ENCODE results near the gene COLGALT1. TPM values are rescaled to one million over a fixed set of nuclear protein-coding genes. Genes with fewer than 3 reads are reported as not detected.
"Not testable (repeated sequence)": the region's sequence is repeated elsewhere in the genome, so short reads cannot be mapped to it uniquely, and the experiment has no call there.

The COLGALT1 gene
- total RNA-seq, 1 donor from 2014 or later, result 59.3 TPM

GRCh38 chr19:17549085-17549740, 6.2 kb upstream of the COLGALT1 start:
- H3K9me3 Mint-ChIP-seq, result peaks cover 5% of the 10 kb centered on the region

DNA sequence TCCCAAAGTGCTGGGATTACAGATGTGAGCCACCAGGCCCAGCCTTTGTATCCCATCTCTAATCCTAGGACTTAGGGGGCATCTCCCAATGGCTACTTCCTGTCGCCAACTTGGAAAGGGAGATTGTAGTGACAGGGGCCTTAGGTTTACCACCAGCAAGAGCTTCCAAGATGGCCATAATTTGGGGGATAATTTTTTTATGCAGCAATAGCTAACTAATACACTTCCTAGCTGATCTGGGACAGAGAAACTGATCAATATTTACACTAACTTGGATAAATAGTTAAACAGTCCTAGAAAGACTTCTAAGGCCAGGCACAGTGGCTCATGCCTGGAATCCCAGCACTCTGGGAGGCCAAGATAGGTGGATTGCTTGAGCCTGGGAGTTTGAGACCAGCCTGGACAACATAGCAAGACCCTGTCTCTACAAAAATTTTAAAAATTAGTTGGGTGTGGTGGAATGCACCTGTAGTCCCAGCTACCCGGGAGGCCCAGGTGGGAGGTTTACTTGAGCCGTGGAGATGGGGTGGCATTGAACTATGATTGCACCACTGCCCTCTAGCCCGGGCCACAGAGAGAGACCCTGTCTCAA, 5.3 kb upstream of the COLGALT1 start:
- Mint-ChIP-seq H3K36me3 (no peaks in the 10 kb centered on the region), H3K4me1 (no peaks in the 10 kb centered on the region), H3K27me3 (ENCODE audit: low read depth) (no peaks in the 10 kb centered on the region), H3K9me3 (peaks cover 5% of the 10 kb centered on the region), H3K27ac (no peak overlapping the region), H3K4me3 (no peak overlapping the region)
- no peak for TF ChIP-seq CTCF (IDR thresholded peaks at IDR 0.05; ENCODE audit: unreplicated experiment)
- no peak for DNase-seq (ENCODE audit: low spot score in 2 of 2, unreplicated experiment in 2 of 2)

More at GRCh38 chr19:17549085-17549740, 6.2 kb upstream of the COLGALT1 start:
- no peak for TF ChIP-seq CTCF (IDR thresholded peaks at IDR 0.05; ENCODE audit: unreplicated experiment)
- Mint-ChIP-seq H3K27me3 (ENCODE audit: low read depth) (no peaks in the 10 kb centered on the region), H3K4me3 (no peak overlapping the region), H3K36me3 (no peaks in the 10 kb centered on the region), H3K4me1 (no peaks in the 10 kb centered on the region), H3K27ac (no peak overlapping the region)
- no peak for DNase-seq (ENCODE audit: low spot score in 2 of 2, unreplicated experiment in 2 of 2)

GRCh38 chr19:17552735-17553134, 2.7 kb upstream of the COLGALT1 start:
- H3K27me3 Mint-ChIP-seq (ENCODE audit: low read depth); H3K36me3 Mint-ChIP-seq; H3K9me3 Mint-ChIP-seq; H3K4me3 Mint-ChIP-seq; H3K27ac Mint-ChIP-seq; H3K4me1 Mint-ChIP-seq; DNase-seq (ENCODE audit: low spot score in 2 of 2, unreplicated experiment in 2 of 2): not testable (repeated sequence)

GRCh38 chr19:17553256-17553655, 2.2 kb upstream of the COLGALT1 start:
- peaks cover 5% of the 10 kb centered on the region for H3K9me3 Mint-ChIP-seq
- no peaks in the 10 kb centered on the region for H3K27me3 Mint-ChIP-seq (ENCODE audit: low read depth)
- no peak for DNase-seq (ENCODE audit: low spot score in 2 of 2, unreplicated experiment in 2 of 2)
- no peak overlapping the region for H3K4me3 Mint-ChIP-seq
- H3K27ac Mint-ChIP-seq, result peak overlapping the region; percentile 53
- no peaks in the 10 kb centered on the region for H3K36me3 Mint-ChIP-seq
- peaks cover 4% of the 10 kb centered on the region for H3K4me1 Mint-ChIP-seq
- no peak for TF ChIP-seq CTCF (IDR thresholded peaks at IDR 0.05; ENCODE audit: unreplicated experiment)

DNA sequence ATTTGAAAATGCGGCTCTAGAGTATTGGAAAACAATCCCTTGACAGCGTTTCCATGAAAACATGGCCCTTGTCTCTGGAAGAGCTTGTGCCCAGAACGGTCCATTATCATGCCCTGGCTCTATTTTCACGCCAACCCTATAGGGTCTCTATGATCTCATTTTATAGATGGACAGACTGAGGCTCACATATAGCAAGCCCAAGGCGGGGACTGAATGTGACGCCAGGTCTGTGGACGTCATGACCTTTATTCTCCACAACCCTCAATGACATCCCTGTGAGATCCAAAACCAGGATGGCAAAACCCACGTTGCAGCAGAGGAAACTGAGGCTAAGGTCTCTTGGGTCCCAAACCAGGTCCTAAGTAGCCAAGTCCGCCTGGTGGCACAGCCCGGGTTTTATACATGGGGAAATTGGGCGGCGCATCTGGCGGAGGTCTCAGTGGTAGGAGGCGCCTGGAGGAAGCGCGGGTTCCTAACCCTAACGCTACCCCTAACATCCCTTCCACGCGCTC, 425 bp upstream of the COLGALT1 start:
- Mint-ChIP-seq H3K27ac (peak overlapping the region; percentile 50), H3K36me3 (peaks cover 8% of the 10 kb centered on the region), H3K27me3 (ENCODE audit: low read depth) (no peaks in the 10 kb centered on the region), H3K4me1 (peaks cover 4% of the 10 kb centered on the region), H3K4me3 (peak overlapping the region; percentile 73), H3K9me3 (peaks cover 5% of the 10 kb centered on the region)
- TF ChIP-seq CTCF (IDR thresholded peaks at IDR 0.05; ENCODE audit: unreplicated experiment), result no peak
- DNase-seq (ENCODE audit: low spot score in 2 of 2, unreplicated experiment in 2 of 2), result no peak
